HepG2 (cell line): ENCODE results near the gene NFKBIL1. TPM values are rescaled to one million over a fixed set of nuclear protein-coding genes. Genes with fewer than 3 reads are reported as not detected.

Experiments used
- ATAC-seq: fragments of 200-7000 bp; cut with Tn5 transposase; 3 replicates; pipeline ENCODE4 v1.9.1; 2020; ENCODE audit warnings: mild to moderate bottlenecking, moderate library complexity
- BruUV-seq: library from RNA; stranded (reverse); fragments of 400-500 nt; replicated peaks from 2 replicates; lab custom pipeline; 2021; lab: Mats Ljungman, UMichigan
- CTCF ChIA-PET: fragments of 300-600 bp; formaldehyde crosslinking; extraction: SDS; loops from one replicate; lab custom pipeline; 2021; ENCODE audit warnings: low total read pairs, inconsistent platforms, low intra/inter-chr PET ratio; lab: Yijun Ruan, JAX
- POLR2A ChIA-PET: fragments of 350-600 bp; sonication (Branson Sonifier 250); formaldehyde crosslinking; loops from one replicate; lab custom pipeline; 2020; ENCODE audit warnings: antibody characterized with exemption, inconsistent platforms; lab: Yijun Ruan, JAX
- DNase-seq: peaks from one replicate; pipeline ENCODE4 v3.0.0-alpha.2; 2015; ENCODE audit warnings: low spot score
- FAIRE-seq: peaks from 3 replicates; lab custom pipeline; 2011; peaks lifted over from hg19 to GRCh38; lab: Jason Lieb, UNC
- H2AFZ ChIP-seq: one replicate; pipeline ENCODE4 v1.6.1; 2011; ENCODE audit warnings: low read length, inconsistent platforms
- H3K27ac ChIP-seq: fragments of 300-600 bp; 3 replicates; pipeline ENCODE4 v1.8.0; 2011; ENCODE audit warnings: mixed run types, mild to moderate bottlenecking, mixed read lengths, low read length, inconsistent platforms; ENCODE audit not compliant: insufficient read depth; ENCODE audit errors: extremely low read length
- H3K27me3 ChIP-seq, 2 experiments: fragments of 200-600 bp in 1 of 2; 2 replicates in 1 of 2; 3 replicates in 1 of 2; pipeline versions ENCODE4 v1.6.0 to v1.8.0; 2011; ENCODE audit warnings: low read length in 2 of 2, mild to moderate bottlenecking in 2 of 2, moderate library complexity in 2 of 2, inconsistent platforms in 1 of 2; ENCODE audit not compliant: insufficient read depth in 2 of 2, control insufficient read depth in 1 of 2
- H3K36me3 ChIP-seq, 2 experiments: fragments of 200-600 bp in 1 of 2; replicated peaks in 1 of 2; 2 replicates in 1 of 2; 3 replicates in 1 of 2; pipeline versions ENCODE4 v1.5.1 to v1.8.0; 2011; ENCODE audit warnings: low read length in 2 of 2, inconsistent platforms in 1 of 2; ENCODE audit not compliant: insufficient read depth in 2 of 2, control insufficient read depth in 1 of 2
- H3K4me1 ChIP-seq: 2 replicates; pipeline ENCODE4 v1.5.1; 2012; ENCODE audit warnings: low read length, inconsistent platforms; ENCODE audit not compliant: insufficient read depth
- H3K4me2 ChIP-seq: 2 replicates; pipeline ENCODE4 v1.6.0; 2011; ENCODE audit warnings: low read depth, low read length, inconsistent platforms
- H3K4me3 ChIP-seq, 3 experiments: fragments of 200-600 bp in 1 of 3; sonication (generic), shearing (Covaris generic) in 1 of 3; replicated peaks in 1 of 3; 2 replicates each; pipeline ENCODE4 v1.5.1; 2011 to 2016; ENCODE audit warnings: low read length in 3 of 3, inconsistent platforms in 2 of 3, low read depth in 2 of 3, mild to moderate bottlenecking in 2 of 3, control low read depth in 1 of 3, mixed read lengths in 1 of 3; ENCODE audit not compliant: insufficient read depth in 1 of 3
- H3K79me2 ChIP-seq: one replicate; pipeline ENCODE4 v1.6.1; 2011; ENCODE audit warnings: low read length, inconsistent platforms; ENCODE audit not compliant: insufficient read depth
- H3K9ac ChIP-seq: 2 replicates; pipeline ENCODE4 v1.6.0; 2011; ENCODE audit warnings: mild to moderate bottlenecking, low read depth, low read length, inconsistent platforms; ENCODE audit not compliant: insufficient read depth
- H3K9me3 ChIP-seq: 2 replicates; pipeline ENCODE4 v1.5.1; 2012; ENCODE audit warnings: mild to moderate bottlenecking, low read length
- H4K20me1 ChIP-seq: 2 replicates; pipeline ENCODE4 v1.6.0; 2011; ENCODE audit warnings: inconsistent platforms, mild to moderate bottlenecking, low read length, moderate library complexity; ENCODE audit not compliant: insufficient read depth
- ARID2 ChIP-seq: sonication (generic); formaldehyde crosslinking; IDR thresholded peaks from 2 replicates; pipeline ENCODE4 v1.8.1; 2022; ENCODE audit warnings: mild to moderate bottlenecking, missing genetic modification reagents, borderline replicate concordance
- HNRNPUL1 ChIP-seq: fragments of 200-400 bp; formaldehyde crosslinking; IDR thresholded peaks from 2 replicates; pipeline ENCODE4 v1.6.1; 2017; ENCODE audit warnings: low read depth, mild to moderate bottlenecking, low read length, moderate library complexity
- SP5 ChIP-seq: IDR thresholded peaks from 2 replicates; pipeline ENCODE4 v1.6.1; 2016; ENCODE audit warnings: low read depth, borderline replicate concordance
- SRSF4 ChIP-seq: fragments of 200-400 bp; formaldehyde crosslinking; IDR thresholded peaks from one replicate; pipeline ENCODE4 v1.6.1; 2018; ENCODE audit warnings: mild to moderate bottlenecking, low read depth, low read length, moderate library complexity; ENCODE audit not compliant: poor library complexity, severe bottlenecking
- ZBTB3 ChIP-seq: sonication (generic); formaldehyde crosslinking; IDR thresholded peaks from 2 replicates; pipeline ENCODE4 v1.4.0; 2020; ENCODE audit warnings: low read depth, mild to moderate bottlenecking, moderate library complexity, missing genetic modification reagents, borderline replicate concordance
- ZNF549 ChIP-seq: sonication (generic); formaldehyde crosslinking; IDR thresholded peaks from 2 replicates; pipeline ENCODE4 v1.5.0; 2020; ENCODE audit warnings: missing genetic modification reagents
- in situ Hi-C: cut with HindIII; loops from 2 replicates; pipeline ENCODE4 v1.10.0; 2017; ENCODE audit warnings: low pct_unique_long_range_greater_than_20kb; ENCODE audit not compliant: extremely low pct_ligation_motif_present
- intact Hi-C: fragments of 100-400 bp; cut with micrococcal nuclease; formaldehyde crosslinking; loops from one replicate; pipeline ENCODE4 v1.10.0; 2022; ENCODE audit not compliant: unreplicated experiment
- polyA plus RNA-seq, 8 experiments: library from polyadenylated mRNA; depleted of rRNA in 3 of 8; stranded (reverse) in 7 of 8; unstranded in 1 of 8; fragments of >200 nt; fragmentation: Illumina TruSeq in 4 of 8; extraction: Trizol in 4 of 8; gene quantifications; 2 replicates each; pipeline versions ENCODE4 v1.2.1 to v1.2.3, GENCODE V29; 2011 to 2016; ENCODE audit warnings: low read depth in 4 of 8, missing spikeins in 1 of 8, mixed read lengths in 1 of 8; ENCODE audit not compliant: insufficient read depth in 1 of 8
- total RNA-seq, 5 experiments: library from RNA; depleted of rRNA; stranded (reverse); fragments of >200 nt; fragmentation: Illumina TruSeq; extraction: Trizol; gene quantifications; 2 replicates each; pipeline ENCODE4 v1.2.3, GENCODE V29; 2016; ENCODE audit warnings: low read depth in 1 of 5
- TF ChIP-seq, protein P1 (sequence below): sonication (generic); formaldehyde crosslinking; IDR thresholded peaks from 2 replicates; pipeline ENCODE4 v1.8.0; 2022; ENCODE audit warnings: low read depth, missing genetic modification reagents
- TF ChIP-seq, protein P2 (sequence below): sonication (generic); formaldehyde crosslinking; IDR thresholded peaks from 2 replicates; pipeline ENCODE4 v1.8.1; 2023; ENCODE audit warnings: mild to moderate bottlenecking, inconsistent platforms, moderate library complexity, missing genetic modification reagents, borderline replicate concordance

NFKBIL1 gene
- total and polyA plus RNA-seq, 2 of the 13 experiments (the other 11 are each of a cell fraction or from before 2014, with no cell fraction given), result 9.7 to 19.5 TPM

DNA sequence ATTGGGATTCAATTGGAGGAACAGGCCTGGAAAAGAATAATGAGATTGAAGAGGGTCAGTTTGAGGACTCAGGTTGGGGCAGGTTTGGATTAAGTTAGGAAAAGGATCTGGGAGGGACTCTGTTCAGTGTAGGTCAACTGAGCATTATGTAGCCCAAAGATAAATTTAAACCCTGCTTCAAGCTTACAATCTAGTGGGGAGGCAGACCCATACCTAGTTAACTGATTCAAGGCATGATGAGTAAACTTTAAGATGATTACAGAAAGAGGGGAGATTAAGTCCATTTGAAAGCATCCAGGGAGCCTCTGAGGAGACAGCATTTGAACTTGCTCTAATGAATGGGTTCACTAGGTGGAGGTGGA, 13.3 kb downstream of the NFKBIL1 start:
- Histone ChIP-seq H3K79me2 (no peaks in the 10 kb centered on the region), H3K27me3 (no peaks in the 10 kb centered on the region), H3K4me3 (no peak overlapping the region), H3K9ac (no peak overlapping the region), H3K4me2 (no peak overlapping the region)
- TF ChIP-seq ZNF549 (CRISPR knock-in tag) (no peak), HNRNPUL1 (no peak), ZBTB3 (CRISPR knock-in tag) (no peak), SP5 (CRISPR knock-in tag) (no peak), ARID2 (CRISPR knock-in tag) (no peak), SRSF4 (no peak)
- TF ChIP-seq, protein P1, sequence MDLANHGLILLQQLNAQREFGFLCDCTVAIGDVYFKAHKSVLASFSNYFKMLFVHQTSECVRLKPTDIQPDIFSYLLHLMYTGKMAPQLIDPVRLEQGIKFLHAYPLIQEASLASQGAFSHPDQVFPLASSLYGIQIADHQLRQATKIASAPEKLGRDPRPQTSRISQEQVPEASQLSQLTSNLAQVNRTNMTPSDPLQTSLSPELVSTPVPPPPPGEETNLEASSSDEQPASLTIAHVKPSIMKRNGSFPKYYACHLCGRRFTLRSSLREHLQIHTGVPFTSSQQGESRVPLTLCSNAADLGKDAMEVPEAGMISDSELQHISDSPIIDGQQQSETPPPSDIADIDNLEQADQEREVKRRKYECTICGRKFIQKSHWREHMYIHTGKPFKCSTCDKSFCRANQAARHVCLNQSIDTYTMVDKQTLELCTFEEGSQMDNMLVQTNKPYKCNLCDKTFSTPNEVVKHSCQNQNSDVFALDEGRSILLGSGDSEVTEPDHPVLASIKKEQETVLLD, result no peak
- TF ChIP-seq, protein P2, sequence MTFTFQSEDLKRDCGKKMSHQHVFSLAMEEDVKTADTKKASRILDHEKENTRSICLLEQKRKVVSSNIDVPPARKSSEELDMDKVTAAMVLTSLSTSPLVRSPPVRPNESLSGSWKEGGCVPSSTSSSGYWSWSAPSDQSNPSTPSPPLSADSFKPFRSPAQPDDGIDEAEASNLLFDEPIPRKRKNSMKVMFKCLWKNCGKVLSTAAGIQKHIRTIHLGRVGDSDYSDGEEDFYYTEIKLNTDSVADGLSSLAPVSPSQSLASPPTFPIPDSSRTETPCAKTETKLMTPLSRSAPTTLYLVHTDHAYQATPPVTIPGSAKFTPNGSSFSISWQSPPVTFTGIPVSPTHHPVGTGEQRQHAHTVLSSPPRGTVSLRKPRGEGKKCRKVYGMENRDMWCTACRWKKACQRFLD (CRISPR knock-in tag), result no peak
- TF ChIP-seq, all 625 proteins: peak for 0
- in situ Hi-C loops, result no loop called here
- ChIA-PET POLR2A (no interaction called here), CTCF (no interaction called here)
- no peak overlapping the region for H3K27ac ChIP-seq
- no peaks in the 10 kb centered on the region for H3K9me3 ChIP-seq
- intact Hi-C loops, result loop anchor here (1.0 kb wide), 1 partner anchor 22 kb away; the partner anchor contains the start of gene LTB
- no TSS peak for BruUV-seq
- H2AFZ ChIP-seq, result no peak overlapping the region
- peaks cover 21 to 38% of the 10 kb centered on the region in 2 experiments; a peak in 4 of 5 replicates for H3K36me3 ChIP-seq
- DNase-seq (no peak), ATAC-seq (no peak), FAIRE-seq (no peak)
- H3K4me1 ChIP-seq, result no peaks in the 10 kb centered on the region
- no peaks in the 10 kb centered on the region for H4K20me1 ChIP-seq
